HEK293 (cell line): ENCODE data around the gene TMEM255A.

Experiments
- CTCF ChIA-PET: fragments of 350-600 bp; formaldehyde crosslinking; extraction: SDS; loops from one replicate; lab custom pipeline; 2021; ENCODE audit warnings: antibody characterized with exemption; lab: Yijun Ruan, JAX
- POLR2A ChIA-PET: fragments of 300-600 bp; formaldehyde crosslinking; extraction: SDS; loops from one replicate; lab custom pipeline; 2020; ENCODE audit warnings: antibody characterized with exemption, inconsistent platforms; lab: Yijun Ruan, JAX
- H3K27ac ChIP-seq: fragments of 200-500 bp; sonication (Bioruptor generic); 2 replicates; pipeline ENCODE4 v1.5.1; 2014; ENCODE audit warnings: low read depth, low read length, control low read depth, inconsistent platforms; ENCODE audit errors: extremely low read depth
- H3K36me3 ChIP-seq, 2 experiments: fragments of 200-500 bp in 1 of 2; sonication (Bioruptor generic) in 1 of 2; 1 replicate in 1 of 2; 2 replicates in 1 of 2; pipeline ENCODE4 v1.5.1; 2014 to 2017; ENCODE audit warnings: inconsistent platforms in 2 of 2, low read length in 2 of 2; ENCODE audit not compliant: control insufficient read depth in 2 of 2, insufficient read depth in 1 of 2
- H3K4me1 ChIP-seq: fragments of 200-500 bp; sonication (Bioruptor generic); 2 replicates; pipeline ENCODE4 v1.5.1; 2014; ENCODE audit warnings: mild to moderate bottlenecking, low read length, inconsistent platforms; ENCODE audit not compliant: control insufficient read depth, insufficient read depth
- H3K4me3 ChIP-seq: 2 replicates; pipeline ENCODE4 v1.5.1; 2011; ENCODE audit warnings: low read depth, mild to moderate bottlenecking, control low read depth, low read length, moderate library complexity
- H3K9me3 ChIP-seq: fragments of 200-500 bp; sonication (Bioruptor generic); 2 replicates; pipeline ENCODE4 v1.5.1; 2014; ENCODE audit warnings: low read depth, low read length, inconsistent platforms; ENCODE audit not compliant: control insufficient read depth, insufficient read depth
- BCL11A ChIP-seq: fragments of 450-650 bp; formaldehyde crosslinking; IDR thresholded peaks from 2 replicates; pipeline ENCODE4 v1.5.1; 2016; ENCODE audit warnings: low read depth, missing biosample characterization, missing genetic modification characterization
- HOXC10 ChIP-seq: sonication (generic); formaldehyde crosslinking; IDR thresholded peaks from 2 replicates; pipeline ENCODE4 v1.8.1; 2023; ENCODE audit warnings: mild to moderate bottlenecking, missing genetic modification reagents
- MEIS1 ChIP-seq: sonication (generic); formaldehyde crosslinking; IDR thresholded peaks from 2 replicates; pipeline ENCODE4 v1.8.1; 2022; ENCODE audit warnings: missing genetic modification reagents, mild to moderate bottlenecking, borderline replicate concordance
- MYNN ChIP-seq: fragments of 450-650 bp; formaldehyde crosslinking; IDR thresholded peaks from 2 replicates; pipeline ENCODE4 v1.5.1; 2016; ENCODE audit warnings: missing biosample characterization, missing genetic modification characterization, borderline replicate concordance
- REPIN1 ChIP-seq: fragments of 450-650 bp; formaldehyde crosslinking; IDR thresholded peaks from 2 replicates; pipeline ENCODE4 v1.5.1; 2017; ENCODE audit warnings: missing biosample characterization, missing genetic modification characterization, low read depth
- SALL2 ChIP-seq: fragments of 450-650 bp; formaldehyde crosslinking; IDR thresholded peaks from 2 replicates; pipeline ENCODE4 v1.5.0; 2017; ENCODE audit warnings: missing biosample characterization, mild to moderate bottlenecking, missing genetic modification characterization, borderline replicate concordance
- SCRT2 ChIP-seq: fragments of 450-650 bp; formaldehyde crosslinking; IDR thresholded peaks from 2 replicates; pipeline ENCODE4 v1.5.1; 2016; ENCODE audit warnings: missing biosample characterization, missing genetic modification characterization
- TCF7L2 ChIP-seq: IDR thresholded peaks from 2 replicates; pipeline ENCODE4 v1.6.1; 2011; ENCODE audit warnings: low read depth, mild to moderate bottlenecking, inconsistent platforms, low read length, moderate library complexity, borderline replicate concordance
- ZBTB21 ChIP-seq: fragments of 450-650 bp; formaldehyde crosslinking; IDR thresholded peaks from 2 replicates; pipeline ENCODE4 v1.5.1; 2017; ENCODE audit warnings: missing biosample characterization, missing genetic modification characterization
- ZBTB7A ChIP-seq: fragments of 450-650 bp; formaldehyde crosslinking; IDR thresholded peaks from 2 replicates; pipeline ENCODE4 v1.5.1; 2016; ENCODE audit warnings: low read depth, missing biosample characterization, missing genetic modification characterization
- ZNF155 ChIP-seq: fragments of 450-650 bp; formaldehyde crosslinking; IDR thresholded peaks from 2 replicates; pipeline ENCODE4 v1.5.1; 2016; ENCODE audit warnings: missing biosample characterization, missing genetic modification characterization
- ZNF169 ChIP-seq: fragments of 450-650 bp; formaldehyde crosslinking; IDR thresholded peaks from 2 replicates; pipeline ENCODE4 v1.5.1; 2016; ENCODE audit warnings: missing biosample characterization, missing genetic modification characterization
- ZNF350 ChIP-seq: fragments of 450-650 bp; formaldehyde crosslinking; IDR thresholded peaks from 2 replicates; pipeline ENCODE4 v1.5.0; 2017; ENCODE audit warnings: missing biosample characterization, mild to moderate bottlenecking, missing genetic modification characterization
- ZNF404 ChIP-seq: fragments of 450-650 bp; formaldehyde crosslinking; IDR thresholded peaks from 2 replicates; pipeline ENCODE4 v1.5.1; 2017; ENCODE audit warnings: missing biosample characterization, missing genetic modification characterization
- ZNF423 ChIP-seq: fragments of 450-650 bp; formaldehyde crosslinking; IDR thresholded peaks from 2 replicates; pipeline ENCODE4 v1.5.1; 2016; ENCODE audit warnings: missing biosample characterization, missing genetic modification characterization
- ZNF426 ChIP-seq: fragments of 450-650 bp; formaldehyde crosslinking; IDR thresholded peaks from 2 replicates; pipeline ENCODE4 v1.5.1; 2017; ENCODE audit warnings: missing biosample characterization, missing genetic modification characterization, mild to moderate bottlenecking, inconsistent platforms, moderate library complexity
- ZNF501 ChIP-seq: fragments of 450-650 bp; formaldehyde crosslinking; IDR thresholded peaks from 2 replicates; pipeline ENCODE4 v1.5.1; 2016; ENCODE audit warnings: missing biosample characterization, missing genetic modification characterization
- ZNF530 ChIP-seq: fragments of 450-650 bp; formaldehyde crosslinking; IDR thresholded peaks from 2 replicates; pipeline ENCODE4 v1.5.1; 2016; ENCODE audit warnings: low read depth, missing biosample characterization, missing genetic modification characterization
- ZNF623 ChIP-seq: fragments of 450-650 bp; formaldehyde crosslinking; IDR thresholded peaks from 2 replicates; pipeline ENCODE4 v1.5.1; 2016; ENCODE audit warnings: missing biosample characterization, missing genetic modification characterization
- ZNF624 ChIP-seq: fragments of 450-650 bp; formaldehyde crosslinking; IDR thresholded peaks from 2 replicates; pipeline ENCODE4 v1.5.1; 2017; ENCODE audit warnings: missing biosample characterization, missing genetic modification characterization
- ZNF629 ChIP-seq: fragments of 450-650 bp; formaldehyde crosslinking; IDR thresholded peaks from 2 replicates; pipeline ENCODE4 v1.5.1; 2017; ENCODE audit warnings: missing biosample characterization, missing genetic modification characterization
- ZNF701 ChIP-seq: fragments of 450-650 bp; formaldehyde crosslinking; IDR thresholded peaks from 2 replicates; pipeline ENCODE4 v1.5.1; 2016; ENCODE audit warnings: missing biosample characterization, missing genetic modification characterization
- ZNF747 ChIP-seq: fragments of 450-650 bp; formaldehyde crosslinking; IDR thresholded peaks from 2 replicates; pipeline ENCODE4 v1.5.1; 2016; ENCODE audit warnings: missing biosample characterization, missing genetic modification characterization
- ZNF768 ChIP-seq: fragments of 450-650 bp; formaldehyde crosslinking; IDR thresholded peaks from 2 replicates; pipeline ENCODE4 v1.5.1; 2018; ENCODE audit warnings: missing biosample characterization, mild to moderate bottlenecking, missing genetic modification characterization
- ZNF776 ChIP-seq: fragments of 450-650 bp; formaldehyde crosslinking; IDR thresholded peaks from 2 replicates; pipeline ENCODE4 v1.5.0; 2017; ENCODE audit warnings: missing biosample characterization, missing genetic modification characterization, borderline replicate concordance
- ZNF791 ChIP-seq: fragments of 450-650 bp; formaldehyde crosslinking; IDR thresholded peaks from 2 replicates; pipeline ENCODE4 v1.5.1; 2016; ENCODE audit warnings: missing biosample characterization, missing genetic modification characterization
- ZNF830 ChIP-seq: fragments of 450-650 bp; IDR thresholded peaks from 2 replicates; pipeline ENCODE4 v1.5.0; 2018; ENCODE audit warnings: missing biosample characterization, missing genetic modification characterization, low read depth, mild to moderate bottlenecking, moderate library complexity
- TF ChIP-seq, protein P1 (sequence below): IDR thresholded peaks from 2 replicates; pipeline ENCODE4 v1.6.1; 2011; ENCODE audit warnings: mild to moderate bottlenecking, low read depth, low read length, borderline replicate concordance
- TF ChIP-seq, protein P2 (sequence below): fragments of 450-650 bp; formaldehyde crosslinking; IDR thresholded peaks from 2 replicates; pipeline ENCODE4 v1.5.1; 2016; ENCODE audit warnings: missing biosample characterization, missing genetic modification characterization
- TF ChIP-seq, protein P3 (sequence below): fragments of 450-650 bp; formaldehyde crosslinking; IDR thresholded peaks from 2 replicates; pipeline ENCODE4 v1.5.1; 2017; ENCODE audit warnings: missing biosample characterization, missing genetic modification characterization
- TF ChIP-seq, protein P4 (sequence below): sonication (generic); formaldehyde crosslinking; IDR thresholded peaks from 2 replicates; pipeline ENCODE4 v1.8.1; 2022; ENCODE audit warnings: mild to moderate bottlenecking, moderate library complexity, missing genetic modification reagents

TMEM255A gene

DNA sequence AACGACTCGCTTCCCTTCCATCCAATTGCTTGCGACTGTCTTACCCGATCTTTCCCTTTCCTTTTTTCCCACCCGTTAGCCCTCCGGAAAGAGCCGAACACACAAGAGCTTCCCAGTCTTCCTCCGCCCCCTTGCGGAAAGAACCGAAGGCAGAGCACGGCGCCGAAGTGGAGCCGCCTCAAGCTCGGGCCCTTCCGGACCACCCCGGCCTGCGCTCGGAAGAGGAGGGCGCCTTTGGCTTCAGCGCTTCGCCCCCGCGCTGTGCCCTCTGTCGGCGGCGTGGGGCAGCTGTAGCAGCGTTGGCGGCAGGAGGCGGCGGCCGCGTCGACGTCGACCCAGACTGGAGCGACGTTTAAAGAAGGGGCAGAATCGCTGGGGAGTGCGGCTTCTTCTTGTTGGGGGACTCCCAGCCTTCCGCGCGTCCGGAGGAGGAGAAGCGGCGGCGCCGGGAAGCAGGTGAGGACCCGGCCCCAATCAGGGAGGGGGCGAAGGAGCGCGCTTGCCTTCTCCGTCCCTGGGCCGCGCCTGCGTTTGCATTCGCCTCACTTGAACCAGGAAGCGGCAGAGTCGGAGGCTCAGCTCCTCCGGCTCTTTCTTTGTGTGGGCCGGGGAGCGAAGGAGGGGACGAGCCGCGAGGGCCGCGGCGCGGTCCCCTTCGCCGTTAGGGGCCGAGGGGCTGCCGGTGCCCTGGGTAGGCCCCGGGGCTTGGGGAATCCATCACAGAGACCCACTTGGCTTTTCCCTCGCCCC, 60.6 kb downstream of the TMEM255A start, which contains the start of gene ZBTB33 (continued):
- TF ChIP-seq MYNN (no peak), ZBTB7A (tag by site-specific recombination) (0 out of 2 replicates have a peak, but pooled peaks have one; percentile 45), ZNF629 (tag by site-specific recombination) (peak; percentile 27; the same call in 1 of the 2 replicates), MEIS1 (CRISPR knock-in tag) (no peak), REPIN1 (no peak), ZNF426 (no peak), TCF7L2 (no peak), ZNF776 (tag by site-specific recombination) (no peak), ZNF830 (tag by site-specific recombination) (no peak), SALL2 (tag by site-specific recombination) (no peak), ZNF768 (no peak)

DNA sequence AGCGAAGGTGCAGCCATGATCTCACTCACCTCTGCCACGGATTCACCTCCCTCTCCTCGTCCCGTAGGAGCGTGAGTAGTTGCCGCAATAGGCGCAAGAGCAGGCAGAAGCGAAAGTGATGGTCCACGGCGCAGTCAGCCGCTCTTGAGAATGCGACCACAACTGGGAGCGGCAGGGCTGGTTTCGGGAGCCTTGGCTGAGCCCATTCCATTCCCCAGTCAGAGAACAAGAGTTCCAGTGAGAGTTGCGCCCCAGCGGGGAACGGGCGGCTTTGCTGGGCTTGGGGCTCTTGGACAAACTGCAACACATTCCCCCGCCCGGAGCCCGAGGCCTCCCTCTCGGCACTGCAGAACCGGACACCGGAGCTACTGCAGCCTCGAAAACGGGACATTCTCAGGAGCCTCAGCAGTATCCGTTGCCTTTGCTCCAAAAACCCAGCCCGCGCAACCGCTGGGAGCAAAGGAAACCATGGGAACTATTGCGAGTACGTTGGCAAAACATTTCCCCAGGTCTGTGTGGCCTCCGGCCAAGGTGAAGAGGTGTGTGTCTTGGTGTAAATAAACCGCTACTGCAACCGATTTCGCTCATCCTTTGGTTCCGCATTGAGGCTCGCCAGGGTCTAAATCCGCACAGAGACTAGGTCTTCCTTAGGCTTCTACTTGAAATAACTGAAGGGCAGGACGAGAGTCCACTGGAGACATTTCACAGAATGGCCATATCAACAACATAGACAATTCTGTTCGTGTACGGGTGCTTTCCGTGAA, 66.3 kb downstream of the TMEM255A start:
- POLR2A ChIA-PET, result no interaction called here
- TF ChIP-seq ZNF747, result no peak
- TF ChIP-seq ZNF404 (tag by site-specific recombination), result no peak
- TF ChIP-seq ZNF623 (tag by site-specific recombination), result 0 out of 2 replicates have a peak, but pooled peaks have one; percentile 27
- peak; percentile 64; the same call in 1 of the 2 replicates for TF ChIP-seq ZBTB21 (tag by site-specific recombination)
- TF ChIP-seq ZNF155 (tag by site-specific recombination), result no peak
- TF ChIP-seq HOXC10 (CRISPR knock-in tag), result no peak
- TF ChIP-seq ZNF701 (tag by site-specific recombination), result no peak
- TF ChIP-seq ZNF350 (tag by site-specific recombination), result peak; percentile 37; the same call in 1 of the 2 replicates
- TF ChIP-seq, protein P1, sequence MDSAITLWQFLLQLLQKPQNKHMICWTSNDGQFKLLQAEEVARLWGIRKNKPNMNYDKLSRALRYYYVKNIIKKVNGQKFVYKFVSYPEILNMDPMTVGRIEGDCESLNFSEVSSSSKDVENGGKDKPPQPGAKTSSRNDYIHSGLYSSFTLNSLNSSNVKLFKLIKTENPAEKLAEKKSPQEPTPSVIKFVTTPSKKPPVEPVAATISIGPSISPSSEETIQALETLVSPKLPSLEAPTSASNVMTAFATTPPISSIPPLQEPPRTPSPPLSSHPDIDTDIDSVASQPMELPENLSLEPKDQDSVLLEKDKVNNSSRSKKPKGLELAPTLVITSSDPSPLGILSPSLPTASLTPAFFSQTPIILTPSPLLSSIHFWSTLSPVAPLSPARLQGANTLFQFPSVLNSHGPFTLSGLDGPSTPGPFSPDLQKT, result no peak
- TF ChIP-seq ZNF530 (tag by site-specific recombination), result no peak
- no peak for TF ChIP-seq ZNF169 (tag by site-specific recombination)
- TF ChIP-seq ZNF791 (tag by site-specific recombination), result no peak
- no peak for TF ChIP-seq ZNF423
- no peak for TF ChIP-seq MEIS1 (CRISPR knock-in tag)
- TF ChIP-seq, protein P2, sequence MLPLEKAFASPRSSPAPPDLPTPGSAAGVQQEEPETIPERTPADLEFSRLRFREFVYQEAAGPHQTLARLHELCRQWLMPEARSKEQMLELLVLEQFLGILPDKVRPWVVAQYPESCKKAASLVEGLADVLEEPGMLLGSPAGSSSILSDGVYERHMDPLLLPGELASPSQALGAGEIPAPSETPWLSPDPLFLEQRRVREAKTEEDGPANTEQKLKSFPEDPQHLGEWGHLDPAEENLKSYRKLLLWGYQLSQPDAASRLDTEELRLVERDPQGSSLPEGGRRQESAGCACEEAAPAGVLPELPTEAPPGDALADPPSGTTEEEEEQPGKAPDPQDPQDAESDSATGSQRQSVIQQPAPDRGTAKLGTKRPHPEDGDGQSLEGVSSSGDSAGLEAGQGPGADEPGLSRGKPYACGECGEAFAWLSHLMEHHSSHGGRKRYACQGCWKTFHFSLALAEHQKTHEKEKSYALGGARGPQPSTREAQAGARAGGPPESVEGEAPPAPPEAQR, result 0 out of 2 replicates have a peak, but pooled peaks have one; percentile 74
- TF ChIP-seq, protein P3, sequence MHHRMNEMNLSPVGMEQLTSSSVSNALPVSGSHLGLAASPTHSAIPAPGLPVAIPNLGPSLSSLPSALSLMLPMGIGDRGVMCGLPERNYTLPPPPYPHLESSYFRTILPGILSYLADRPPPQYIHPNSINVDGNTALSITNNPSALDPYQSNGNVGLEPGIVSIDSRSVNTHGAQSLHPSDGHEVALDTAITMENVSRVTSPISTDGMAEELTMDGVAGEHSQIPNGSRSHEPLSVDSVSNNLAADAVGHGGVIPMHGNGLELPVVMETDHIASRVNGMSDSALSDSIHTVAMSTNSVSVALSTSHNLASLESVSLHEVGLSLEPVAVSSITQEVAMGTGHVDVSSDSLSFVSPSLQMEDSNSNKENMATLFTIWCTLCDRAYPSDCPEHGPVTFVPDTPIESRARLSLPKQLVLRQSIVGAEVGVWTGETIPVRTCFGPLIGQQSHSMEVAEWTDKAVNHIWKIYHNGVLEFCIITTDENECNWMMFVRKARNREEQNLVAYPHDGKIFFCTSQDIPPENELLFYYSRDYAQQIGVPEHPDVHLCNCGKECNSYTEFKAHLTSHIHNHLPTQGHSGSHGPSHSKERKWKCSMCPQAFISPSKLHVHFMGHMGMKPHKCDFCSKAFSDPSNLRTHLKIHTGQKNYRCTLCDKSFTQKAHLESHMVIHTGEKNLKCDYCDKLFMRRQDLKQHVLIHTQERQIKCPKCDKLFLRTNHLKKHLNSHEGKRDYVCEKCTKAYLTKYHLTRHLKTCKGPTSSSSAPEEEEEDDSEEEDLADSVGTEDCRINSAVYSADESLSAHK, result peak; percentile 54
- 0 out of 2 replicates have a peak, but pooled peaks have one; percentile 47 for TF ChIP-seq ZNF624
- TF ChIP-seq ZNF501, result peak; percentile 75
- peak; percentile 85 for TF ChIP-seq BCL11A (tag by site-specific recombination)
- no peak for TF ChIP-seq SCRT2 (tag by site-specific recombination)
- TF ChIP-seq, protein P4, sequence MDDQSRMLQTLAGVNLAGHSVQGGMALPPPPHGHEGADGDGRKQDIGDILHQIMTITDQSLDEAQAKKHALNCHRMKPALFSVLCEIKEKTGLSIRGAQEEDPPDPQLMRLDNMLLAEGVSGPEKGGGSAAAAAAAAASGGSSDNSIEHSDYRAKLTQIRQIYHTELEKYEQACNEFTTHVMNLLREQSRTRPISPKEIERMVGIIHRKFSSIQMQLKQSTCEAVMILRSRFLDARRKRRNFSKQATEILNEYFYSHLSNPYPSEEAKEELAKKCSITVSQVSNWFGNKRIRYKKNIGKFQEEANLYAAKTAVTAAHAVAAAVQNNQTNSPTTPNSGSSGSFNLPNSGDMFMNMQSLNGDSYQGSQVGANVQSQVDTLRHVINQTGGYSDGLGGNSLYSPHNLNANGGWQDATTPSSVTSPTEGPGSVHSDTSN, result 0 out of 2 replicates have a peak, but pooled peaks have one; percentile 44

More for the DNA sequence above, 66.3 kb downstream of the TMEM255A start:
- H3K27ac ChIP-seq, result peak overlapping the region; percentile 63
- CTCF ChIA-PET, result interaction anchor here (1.7 kb wide), 1 partner anchor 19 kb away, joined by 5 read pairs; no protein-coding TSS in a partner anchor
- H3K9me3 ChIP-seq, result no peaks in the 10 kb centered on the region
- peak overlapping the region; percentile 59 for H3K4me3 ChIP-seq
- no peaks in the 10 kb centered on the region; a peak in 1 of 3 replicates for H3K36me3 ChIP-seq
- peaks cover 2% of the 10 kb centered on the region; the same call in 1 of the 2 replicates for H3K4me1 ChIP-seq
